ENCODE data around the gene MBL2.

MBL2 gene

GRCh38 chr10:52776471-52776903 lies 3.9 kb upstream of the MBL2 start:
- DNase-seq = no peak
- no peak for TF ChIP-seq CTCF (IDR thresholded peaks at IDR 0.05; ENCODE audit: low read depth, low read length)
- Histone ChIP-seq H3K4me3 (ENCODE audit: low read depth, low read length) (no peak overlapping the region), H3K27ac (no peak overlapping the region), H3K36me3 (no peaks in the 10 kb centered on the region), H3K9me3 (ENCODE audit: severe bottlenecking) (no peaks in the 10 kb centered on the region), H3K27me3 (ENCODE audit: insufficient read depth, low read depth, severe bottlenecking) (no peaks in the 10 kb centered on the region)

GRCh38 chr10:52775132-52775647 lies 2.6 kb upstream of the MBL2 start:
- no peak for DNase-seq
- H3K4me3 ChIP-seq (ENCODE audit: low read depth, low read length) = no peak overlapping the region
- H3K9me3 ChIP-seq (ENCODE audit: severe bottlenecking) = no peaks in the 10 kb centered on the region
- H3K36me3 ChIP-seq = no peaks in the 10 kb centered on the region
- H3K27me3 ChIP-seq (ENCODE audit: insufficient read depth, low read depth, severe bottlenecking) = no peaks in the 10 kb centered on the region
- TF ChIP-seq CTCF (IDR thresholded peaks at IDR 0.05; ENCODE audit: low read depth, low read length) = no peak
- no peak overlapping the region for H3K27ac ChIP-seq

GRCh38 chr10:52774600-52775106 lies 2.1 kb upstream of the MBL2 start:
- no peak for DNase-seq
- no peak overlapping the region for H3K4me3 ChIP-seq (ENCODE audit: low read depth, low read length)
- no peaks in the 10 kb centered on the region for H3K36me3 ChIP-seq
- no peaks in the 10 kb centered on the region for H3K9me3 ChIP-seq (ENCODE audit: severe bottlenecking)
- no peak overlapping the region for H3K27ac ChIP-seq
- no peak for TF ChIP-seq CTCF (IDR thresholded peaks at IDR 0.05; ENCODE audit: low read depth, low read length)
- H3K27me3 ChIP-seq (ENCODE audit: insufficient read depth, low read depth, severe bottlenecking) = no peaks in the 10 kb centered on the region

- no peak for TF ChIP-seq CTCF (IDR thresholded peaks at IDR 0.05; ENCODE audit: low read depth, low read length)
- no peak overlapping the region for H3K4me3 ChIP-seq (ENCODE audit: low read depth, low read length)
- no peak overlapping the region for H3K27ac ChIP-seq
- no peaks in the 10 kb centered on the region for H3K27me3 ChIP-seq (ENCODE audit: insufficient read depth, low read depth, severe bottlenecking)
- H3K36me3 ChIP-seq = no peaks in the 10 kb centered on the region
- no peaks in the 10 kb centered on the region for H3K9me3 ChIP-seq (ENCODE audit: severe bottlenecking)
- no peak for DNase-seq
These were observed 1.6 kb upstream of the MBL2 start for GRCh38 chr10:52774182-52774581.

- no peaks in the 10 kb centered on the region for H3K36me3 ChIP-seq
- H3K27ac ChIP-seq = no peak overlapping the region
- H3K4me3 ChIP-seq (ENCODE audit: low read depth, low read length) = no peak overlapping the region
- TF ChIP-seq CTCF (IDR thresholded peaks at IDR 0.05; ENCODE audit: low read depth, low read length) = no peak
- H3K27me3 ChIP-seq (ENCODE audit: insufficient read depth, low read depth, severe bottlenecking) = no peaks in the 10 kb centered on the region
- H3K9me3 ChIP-seq (ENCODE audit: severe bottlenecking) = no peaks in the 10 kb centered on the region
- no peak for DNase-seq
These were observed 794 bp downstream of the MBL2 start for GRCh38 chr10:52771534-52772445.

Data from WERI-Rb-1 (cell line).